SK-N-SH (cell line): Measurements from ENCODE around the gene DNHD1.

Source experiments
- EP300 ChIP-seq, 2 experiments: IDR thresholded peaks; 2 replicates each; pipeline versions ENCODE4 v1.4.0 to v1.6.1; 2012; ENCODE audit warnings: borderline replicate concordance in 1 of 2, low read depth in 1 of 2, low read length in 1 of 2
- MEF2A ChIP-seq: IDR thresholded peaks from 2 replicates; pipeline ENCODE4 v1.4.0; 2012; ENCODE audit warnings: low read depth, borderline replicate concordance
- RCOR1 ChIP-seq: fragments of 150-350 bp; IDR thresholded peaks from 2 replicates; pipeline ENCODE4 v1.6.1; 2017; ENCODE audit warnings: antibody characterized with exemption, low read length
- RFX5 ChIP-seq: IDR thresholded peaks from 2 replicates; pipeline ENCODE4 v1.6.1; 2012; ENCODE audit warnings: mild to moderate bottlenecking, improper control_type of control experiment, low read length
- TAF1 ChIP-seq: IDR thresholded peaks from 2 replicates; pipeline ENCODE4 v1.6.1; 2012; ENCODE audit warnings: low read depth, mild to moderate bottlenecking, low read length, moderate library complexity, borderline replicate concordance
- YY1 ChIP-seq: IDR thresholded peaks from 2 replicates; pipeline ENCODE4 v1.4.0; 2012; ENCODE audit warnings: low read depth, mild to moderate bottlenecking
- TF ChIP-seq, protein P1 (sequence below): fragments of 200-600 bp; sonication (generic); IDR thresholded peaks from 2 replicates; pipeline ENCODE4 v1.6.1; 2017; ENCODE audit warnings: antibody characterized with exemption, mild to moderate bottlenecking, moderate library complexity
- TF ChIP-seq, protein P2 (sequence below): IDR thresholded peaks from 2 replicates; pipeline ENCODE4 v1.4.0; 2012; ENCODE audit warnings: low read depth

DNA sequence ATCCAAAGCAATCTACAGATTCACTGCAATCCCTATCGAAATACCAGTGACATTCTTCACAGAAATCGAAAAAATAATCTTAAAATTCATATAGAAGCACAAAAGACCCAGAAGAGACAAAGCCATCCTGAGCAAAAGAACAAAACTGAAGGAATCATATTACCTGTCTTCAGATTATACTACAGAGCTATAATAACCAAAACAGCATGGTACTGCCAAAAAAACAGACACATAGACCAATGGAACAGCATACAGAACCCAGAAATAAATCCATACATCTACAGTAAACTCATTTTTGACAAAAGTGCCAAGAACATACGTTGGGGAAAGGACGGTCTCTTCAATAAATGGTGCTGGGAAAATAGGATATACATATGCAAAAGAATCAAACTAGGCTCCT is 87.4 kb downstream of the DNHD1 start:
- TF ChIP-seq, protein P1, sequence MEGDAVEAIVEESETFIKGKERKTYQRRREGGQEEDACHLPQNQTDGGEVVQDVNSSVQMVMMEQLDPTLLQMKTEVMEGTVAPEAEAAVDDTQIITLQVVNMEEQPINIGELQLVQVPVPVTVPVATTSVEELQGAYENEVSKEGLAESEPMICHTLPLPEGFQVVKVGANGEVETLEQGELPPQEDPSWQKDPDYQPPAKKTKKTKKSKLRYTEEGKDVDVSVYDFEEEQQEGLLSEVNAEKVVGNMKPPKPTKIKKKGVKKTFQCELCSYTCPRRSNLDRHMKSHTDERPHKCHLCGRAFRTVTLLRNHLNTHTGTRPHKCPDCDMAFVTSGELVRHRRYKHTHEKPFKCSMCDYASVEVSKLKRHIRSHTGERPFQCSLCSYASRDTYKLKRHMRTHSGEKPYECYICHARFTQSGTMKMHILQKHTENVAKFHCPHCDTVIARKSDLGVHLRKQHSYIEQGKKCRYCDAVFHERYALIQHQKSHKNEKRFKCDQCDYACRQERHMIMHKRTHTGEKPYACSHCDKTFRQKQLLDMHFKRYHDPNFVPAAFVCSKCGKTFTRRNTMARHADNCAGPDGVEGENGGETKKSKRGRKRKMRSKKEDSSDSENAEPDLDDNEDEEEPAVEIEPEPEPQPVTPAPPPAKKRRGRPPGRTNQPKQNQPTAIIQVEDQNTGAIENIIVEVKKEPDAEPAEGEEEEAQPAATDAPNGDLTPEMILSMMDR: no peak
- TF ChIP-seq TAF1 (no peak), RCOR1 (no peak), RFX5 (no peak), EP300 (IDR thresholded peaks at IDR 0.05; ENCODE audit: borderline replicate concordance in 1 of 2, low read depth in 1 of 2, low read length in 1 of 2) (no peak), YY1 (no peak), MEF2A (no peak)
- TF ChIP-seq, protein P2, sequence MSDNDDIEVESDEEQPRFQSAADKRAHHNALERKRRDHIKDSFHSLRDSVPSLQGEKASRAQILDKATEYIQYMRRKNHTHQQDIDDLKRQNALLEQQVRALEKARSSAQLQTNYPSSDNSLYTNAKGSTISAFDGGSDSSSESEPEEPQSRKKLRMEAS: no peak
